Choroid plexus epithelial cell (primary cell): Measurements from ENCODE around the gene UNC13D.

Experiments
- DNase-seq: peaks from one replicate; pipeline ENCODE4 v3.0.0-alpha.2; 2010; ENCODE audit warnings: low read depth
- H3K4me3 ChIP-seq: 2 replicates; pipeline ENCODE4 v1.5.1; 2011; ENCODE audit warnings: low read depth, mild to moderate bottlenecking, control low read depth, low read length, moderate library complexity
- CTCF ChIP-seq: conservative IDR thresholded peaks from 2 replicates; pipeline ENCODE4 v1.5.1; 2011; ENCODE audit warnings: low read depth, mild to moderate bottlenecking, control low read depth, inconsistent platforms, low read length, moderate library complexity

UNC13D gene

GRCh38 chr17:75806822-75807500 is 37.2 kb downstream of the UNC13D start:
- H3K4me3 ChIP-seq, result no peak overlapping the region
- no peak for DNase-seq
- TF ChIP-seq CTCF, result no peak

- no peak overlapping the region for H3K4me3 ChIP-seq
- no peak for TF ChIP-seq CTCF
- DNase-seq, result no peak
Measured at GRCh38 chr17:75803883-75804282, 40.3 kb downstream of the UNC13D start.

GRCh38 chr17:75799402-75799801 is 44.8 kb downstream of the UNC13D start:
- no peak for TF ChIP-seq CTCF
- no peak overlapping the region for H3K4me3 ChIP-seq
- no peak for DNase-seq

- no peak for DNase-seq
- TF ChIP-seq CTCF, result no peak
- H3K4me3 ChIP-seq, result no peak overlapping the region
Measured at GRCh38 chr17:75795820-75796607, 48.2 kb downstream of the UNC13D start.

GRCh38 chr17:75793460-75793859 is 50.7 kb downstream of the UNC13D start:
- no peak for DNase-seq
- no peak for TF ChIP-seq CTCF
- no peak overlapping the region for H3K4me3 ChIP-seq

- no peak for DNase-seq
- no peak overlapping the region for H3K4me3 ChIP-seq
- TF ChIP-seq CTCF, result no peak
Measured at GRCh38 chr17:75791254-75791653, 53.0 kb downstream of the UNC13D start.
